ENCODE data around the gene LY6G6D.

Gene LY6G6D

GRCh38 chr6:31669676-31670075 is 45.5 kb upstream of the LY6G6D start, which contains the start of gene LY6G5B:
LY6G5B (plus strand) TSS chr6:31669976; CDS start chr6:31670951, 975 bp downstream.
- Histone ChIP-seq H3K4me1 (ENCODE audit: low read length) (peaks cover 4% of the 10 kb centered on the region; the same call in 1 of the 2 replicates), H4K20me1 (ENCODE audit: insufficient read depth, low read length) (no peaks in the 10 kb centered on the region), H3K36me3 (replicated peaks; ENCODE audit: insufficient read depth, low read length) (peaks cover 13% of the 10 kb centered on the region), H3K9me3 (replicated peaks; ENCODE audit: insufficient read depth, low read length) (no peaks in the 10 kb centered on the region), H3K9me2 (replicated peaks; ENCODE audit: insufficient read depth, low read length) (no peaks in the 10 kb centered on the region), H3K79me2 (ENCODE audit: low read length) (peaks cover 44% of the 10 kb centered on the region), H3K9ac (ENCODE audit: low read length) (no peak within 1 kb of the TSS), H3F3A (ENCODE audit: insufficient read depth, low read length) (peaks cover 6% of the 10 kb centered on the region), H3K4me3 (ENCODE audit: low read length) (no peak within 1 kb of the TSS), H2AFZ (ENCODE audit: low read length) (no peak within 1 kb of the TSS), H3K27me3 (replicated peaks; ENCODE audit: insufficient read depth, low read length) (no peaks in the 10 kb centered on the region), H3K27ac (ENCODE audit: low read length) (no peak within 1 kb of the TSS), H3K4me2 (ENCODE audit: low read depth, low read length) (no peak within 1 kb of the TSS)
- TF ChIP-seq EZH2 (optimal IDR thresholded peaks at IDR 0.05; ENCODE audit: low read depth, low read length) = no peak
- no peak for DNase-seq

- H4K20me1 ChIP-seq (ENCODE audit: insufficient read depth, low read length) = no peaks in the 10 kb centered on the region
- H3K27ac ChIP-seq (ENCODE audit: low read length) = no peak overlapping the region
- H3K27me3 ChIP-seq (replicated peaks; ENCODE audit: insufficient read depth, low read length) = no peaks in the 10 kb centered on the region
- H3K4me3 ChIP-seq (ENCODE audit: low read length) = no peak overlapping the region
- no peak for TF ChIP-seq EZH2phosphoT487 (IDR thresholded peaks at IDR 0.05; ENCODE audit: low read length)
- no peak for TF ChIP-seq CTCF (IDR thresholded peaks at IDR 0.05; ENCODE audit: low read length)
- no peak for TF ChIP-seq EZH2 (optimal IDR thresholded peaks at IDR 0.05; ENCODE audit: low read depth, low read length)
- no peak for DNase-seq
- H3K79me2 ChIP-seq (ENCODE audit: low read length) = no peaks in the 10 kb centered on the region
- H3K4me2 ChIP-seq (ENCODE audit: low read depth, low read length) = no peak overlapping the region
- peaks cover 5% of the 10 kb centered on the region; the same call in 1 of the 2 replicates for H3F3A ChIP-seq (ENCODE audit: insufficient read depth, low read length)
- no peaks in the 10 kb centered on the region for H3K36me3 ChIP-seq (replicated peaks; ENCODE audit: insufficient read depth, low read length)
- H2AFZ ChIP-seq (ENCODE audit: low read length) = no peak overlapping the region
- H3K9ac ChIP-seq (ENCODE audit: low read length) = no peak overlapping the region
- H3K9me2 ChIP-seq (replicated peaks; ENCODE audit: insufficient read depth, low read length) = no peaks in the 10 kb centered on the region
- no peaks in the 10 kb centered on the region; the same call in 1 of the 2 replicates for H3K4me1 ChIP-seq (ENCODE audit: low read length)
- no peaks in the 10 kb centered on the region for H3K9me3 ChIP-seq (replicated peaks; ENCODE audit: insufficient read depth, low read length)
These were observed 38.7 kb upstream of the LY6G6D start for GRCh38 chr6:31676322-31676903.

DNA sequence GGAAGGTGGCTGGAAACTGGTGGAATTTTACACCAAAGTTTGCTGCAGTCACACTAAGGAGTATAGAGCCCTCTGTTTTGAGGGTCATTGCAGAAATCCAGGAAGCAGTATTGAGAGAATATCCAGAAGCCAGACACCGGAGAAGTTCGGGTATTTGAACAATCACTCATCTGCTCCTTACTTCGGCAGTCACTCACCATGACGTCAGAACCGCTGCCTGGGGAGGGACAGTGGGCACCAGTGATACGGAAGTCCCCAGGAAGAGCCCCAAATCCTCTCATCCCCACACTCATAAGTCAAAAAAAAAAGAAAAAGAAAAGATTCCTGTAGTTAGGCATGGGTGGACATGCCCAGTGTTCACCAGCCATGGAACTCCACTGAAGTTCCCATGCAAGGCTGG is 38.2 kb upstream of the LY6G6D start:
- Histone ChIP-seq H3K4me3 (ENCODE audit: low read length) (no peak overlapping the region), H3K27ac (ENCODE audit: low read length) (no peak overlapping the region), H3K27me3 (replicated peaks; ENCODE audit: insufficient read depth, low read length) (no peaks in the 10 kb centered on the region), H2AFZ (ENCODE audit: low read length) (no peak overlapping the region), H3K9ac (ENCODE audit: low read length) (no peak overlapping the region), H3F3A (ENCODE audit: insufficient read depth, low read length) (peaks cover 5% of the 10 kb centered on the region; the same call in 1 of the 2 replicates), H3K9me2 (replicated peaks; ENCODE audit: insufficient read depth, low read length) (no peaks in the 10 kb centered on the region), H3K4me1 (ENCODE audit: low read length) (no peaks in the 10 kb centered on the region; the same call in 1 of the 2 replicates), H3K36me3 (replicated peaks; ENCODE audit: insufficient read depth, low read length) (no peaks in the 10 kb centered on the region), H3K9me3 (replicated peaks; ENCODE audit: insufficient read depth, low read length) (no peaks in the 10 kb centered on the region), H4K20me1 (ENCODE audit: insufficient read depth, low read length) (no peaks in the 10 kb centered on the region), H3K79me2 (ENCODE audit: low read length) (no peaks in the 10 kb centered on the region), H3K4me2 (ENCODE audit: low read depth, low read length) (no peak overlapping the region)
- TF ChIP-seq EZH2 (optimal IDR thresholded peaks at IDR 0.05; ENCODE audit: low read depth, low read length) = no peak
- no peak for TF ChIP-seq EZH2phosphoT487 (IDR thresholded peaks at IDR 0.05; ENCODE audit: low read length)
- TF ChIP-seq CTCF (IDR thresholded peaks at IDR 0.05; ENCODE audit: low read length) = no peak
- DNase-seq = no peak

- H3K4me1 ChIP-seq (ENCODE audit: low read length) = no peaks in the 10 kb centered on the region; the same call in 1 of the 2 replicates
- H3F3A ChIP-seq (ENCODE audit: insufficient read depth, low read length) = peaks cover 5% of the 10 kb centered on the region; the same call in 1 of the 2 replicates
- TF ChIP-seq CTCF (IDR thresholded peaks at IDR 0.05; ENCODE audit: low read length) = no peak
- TF ChIP-seq EZH2 (optimal IDR thresholded peaks at IDR 0.05; ENCODE audit: low read depth, low read length) = no peak
- TF ChIP-seq EZH2phosphoT487 (IDR thresholded peaks at IDR 0.05; ENCODE audit: low read length) = no peak
- no peaks in the 10 kb centered on the region for H3K27me3 ChIP-seq (replicated peaks; ENCODE audit: insufficient read depth, low read length)
- H3K79me2 ChIP-seq (ENCODE audit: low read length) = no peaks in the 10 kb centered on the region
- H3K27ac ChIP-seq (ENCODE audit: low read length) = no peak overlapping the region
- no peaks in the 10 kb centered on the region for H4K20me1 ChIP-seq (ENCODE audit: insufficient read depth, low read length)
- no peak overlapping the region for H2AFZ ChIP-seq (ENCODE audit: low read length)
- no peaks in the 10 kb centered on the region for H3K9me2 ChIP-seq (replicated peaks; ENCODE audit: insufficient read depth, low read length)
- DNase-seq = no peak
- H3K9ac ChIP-seq (ENCODE audit: low read length) = no peak overlapping the region
- H3K4me3 ChIP-seq (ENCODE audit: low read length) = no peak overlapping the region
- no peak overlapping the region for H3K4me2 ChIP-seq (ENCODE audit: low read depth, low read length)
- no peaks in the 10 kb centered on the region for H3K36me3 ChIP-seq (replicated peaks; ENCODE audit: insufficient read depth, low read length)
- no peaks in the 10 kb centered on the region for H3K9me3 ChIP-seq (replicated peaks; ENCODE audit: insufficient read depth, low read length)
These were observed 37.2 kb upstream of the LY6G6D start for GRCh38 chr6:31677955-31678354.
